SK-N-MC (cell line): ENCODE measurements around the gene TEX22.

Experiments used
- EZH2 ChIP-seq: fragments of 200-600 bp; sonication (generic); IDR thresholded peaks from one replicate; pipeline ENCODE4 v1.6.1; 2017; ENCODE audit warnings: antibody characterized with exemption
- FOXP2 ChIP-seq: optimal IDR thresholded peaks from 2 replicates; pipeline ENCODE3; 2011; ENCODE audit warnings: mild to moderate bottlenecking, moderate library complexity; ENCODE audit not compliant: insufficient read depth; ENCODE audit errors: extremely low read length, control extremely low read depth
- POLR2AphosphoS5 ChIP-seq: IDR thresholded peaks from 2 replicates; pipeline ENCODE4 v1.6.1; 2012; ENCODE audit warnings: mild to moderate bottlenecking, low read depth, low read length, borderline replicate concordance

DNA sequence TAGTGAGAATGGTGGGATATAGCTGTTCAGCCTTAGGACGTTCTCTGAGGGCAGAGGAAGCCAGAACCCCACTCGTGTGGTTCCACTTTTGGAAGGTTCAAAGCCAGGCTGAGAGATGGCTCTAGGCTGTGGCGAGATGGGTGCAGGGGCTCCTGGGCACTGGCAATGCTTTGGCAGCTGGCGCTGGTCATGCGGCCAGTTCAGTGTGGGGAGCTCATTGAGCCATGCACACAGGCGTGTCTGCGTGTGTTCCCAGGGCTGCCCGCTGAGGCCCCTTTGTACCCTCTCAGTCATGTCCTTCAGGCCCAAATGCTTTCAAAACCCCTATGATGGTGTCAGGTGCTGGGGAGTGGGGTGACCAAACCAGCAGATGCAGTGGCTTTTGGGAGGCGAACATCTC lies 1.7 kb downstream of the TEX22 start:
- TF ChIP-seq POLR2AphosphoS5 (no peak; the same call in 1 of the 2 replicates), EZH2 (no peak), FOXP2 (no peak)
